Measurements from ENCODE around the gene PJA1. TPM values are rescaled to one million over a fixed set of nuclear protein-coding genes. Genes with fewer than 3 reads are reported as not detected.

PJA1 gene
- total RNA-seq, 1 experiment from 2014 or later: 43.1 TPM

- CTCF ChIA-PET: interaction anchor here (2.3 kb wide), 1 partner anchor 8 kb away, joined by 6 read pairs; no protein-coding TSS in a partner anchor
These were observed 47.3 kb downstream of the PJA1 start for GRCh38 chrX:69117876-69118526.

More at GRCh38 chrX:69117876-69118526, 47.3 kb downstream of the PJA1 start:
- no peak overlapping the region for H3K27ac Mint-ChIP-seq
- peaks cover 3% of the 10 kb centered on the region; the same call in 1 of the 2 replicates for H3K27me3 Mint-ChIP-seq (ENCODE audit: low read depth)
- no peak overlapping the region for H3K4me3 Mint-ChIP-seq
- H3K9me3 Mint-ChIP-seq: no peaks in the 10 kb centered on the region
- peaks cover 6% of the 10 kb centered on the region; the same call in 1 of the 2 replicates for H3K4me1 Mint-ChIP-seq
- no peaks in the 10 kb centered on the region for H3K36me3 Mint-ChIP-seq
- DNase-seq (ENCODE audit: low spot score) (no peak), ATAC-seq (no peak)
- POLR2A ChIA-PET: no interaction called here
- no peak for TF ChIP-seq SMAD3 (CRISPR knock-in tag; IDR thresholded peaks at IDR 0.05; ENCODE audit: borderline replicate concordance)
- TF ChIP-seq AFF4 (CRISPR knock-in tag; IDR thresholded peaks at IDR 0.05; ENCODE audit: borderline replicate concordance): no peak
- TF ChIP-seq PREB (CRISPR knock-in tag; IDR thresholded peaks at IDR 0.05; ENCODE audit: borderline replicate concordance): no peak
- TF ChIP-seq ATF2 (CRISPR knock-in tag; IDR thresholded peaks at IDR 0.05; ENCODE audit: borderline replicate concordance, low read depth): no peak
- TF ChIP-seq ZNF671 (CRISPR knock-in tag; IDR thresholded peaks at IDR 0.05): no peak
- TF ChIP-seq STAT6 (CRISPR knock-in tag; conservative IDR thresholded peaks at IDR 0.05; ENCODE audit: low read depth): no peak
- no peak for TF ChIP-seq NR2C2 (CRISPR knock-in tag; IDR thresholded peaks at IDR 0.05)

Measured in WTC11 (cell line).